Thyroid gland (tissue), 4 donors: ENCODE data around the gene ZGPAT. TPM values are rescaled to one million over a fixed set of nuclear protein-coding genes. Genes with fewer than 3 reads are reported as not detected.

Experiments used
- DNase-seq, 2 donors: peaks; one replicate each; pipeline ENCODE4 v3.0.0-alpha.2; 2019
- H3K27ac ChIP-seq, 3 donors: fragments of 200-600 bp; sonication (generic); 1 replicate in 2 of 3; 2 replicates in 1 of 3; pipeline ENCODE4 v1.5.1; 2016 to 2019; ENCODE audit warnings: mild to moderate bottlenecking in 1 of 3, moderate library complexity in 1 of 3
- H3K27me3 ChIP-seq: fragments of 200-600 bp; sonication (generic); one replicate; pipeline ENCODE4 v1.5.1; 2019
- H3K36me3 ChIP-seq, 2 donors: fragments of 200-600 bp; sonication (generic); one replicate each; pipeline ENCODE4 v1.5.1; 2016 to 2019
- H3K4me1 ChIP-seq, 2 donors: fragments of 200-600 bp; sonication (generic); one replicate each; pipeline ENCODE4 v1.5.1; 2017 to 2019
- H3K4me3 ChIP-seq, 3 donors: fragments of 200-600 bp; sonication (generic); replicated peaks in 1 of 3; 1 replicate in 2 of 3; 2 replicates in 1 of 3; pipeline ENCODE4 v1.5.1; 2016; ENCODE audit warnings: mild to moderate bottlenecking in 1 of 3
- H3K9me3 ChIP-seq: fragments of 200-600 bp; sonication (generic); one replicate; pipeline ENCODE4 v1.5.1; 2017
- CTCF ChIP-seq, 6 experiments: fragments of 200-600 bp in 3 of 6; fragments of 450-650 bp in 3 of 6; sonication (generic) in 3 of 6; IDR thresholded peaks; one replicate each; pipeline ENCODE4 v1.5.1; 2016 to 2019; ENCODE audit warnings: antibody characterized with exemption in 6 of 6, mild to moderate bottlenecking in 2 of 6, inconsistent platforms in 1 of 6, moderate library complexity in 1 of 6
- POLR2A ChIP-seq, 2 donors: fragments of 450-650 bp; IDR thresholded peaks; one replicate each; pipeline ENCODE4 v1.6.1; 2017; ENCODE audit warnings: antibody characterized with exemption in 2 of 2, mild to moderate bottlenecking in 2 of 2, moderate library complexity in 1 of 2
- WGBS, 2 donors: methylation state at CpG; one replicate each; pipeline ENCODE4 v1.1.5; 2017; 5-methylcytosine and 5-hydroxymethylcytosine counted together
- intact Hi-C: fragments of 100-400 bp; cut with DNase I; formaldehyde crosslinking; loops from one replicate; pipeline ENCODE4 v1.15.1; 2023
- total RNA-seq, 4 donors: library from RNA; depleted of rRNA; stranded (reverse); fragments of >200 nt; gene quantifications; one replicate each; pipeline ENCODE4 v1.2.3, GENCODE V29; 2016

The ZGPAT gene
- total RNA-seq, 4 donors from 2014 or later = 27.7 to 36.3 (median 30.0) TPM

- Histone ChIP-seq H3K4me3 (no peak overlapping the region), H3K36me3 (peaks cover 8 to 9% of the 10 kb centered on the region in 2 donors), H3K4me1 (peaks cover 4 to 24% of the 10 kb centered on the region in 2 donors), H3K9me3 (no peaks in the 10 kb centered on the region), H3K27me3 (no peaks in the 10 kb centered on the region), H3K27ac (no peak overlapping the region)
- 77 to 97% methylated on average over 13 of the region's 24 CpGs for WGBS, 2 donors
- intact Hi-C loops = no loop called here
- DNase-seq = no peak
- TF ChIP-seq CTCF (IDR thresholded peaks at IDR 0.05) = no peak
- TF ChIP-seq POLR2A (IDR thresholded peaks at IDR 0.05) = no peak
Observed at GRCh38 chr20:63690898-63691710, 16.7 kb upstream of the ZGPAT start.

DNA sequence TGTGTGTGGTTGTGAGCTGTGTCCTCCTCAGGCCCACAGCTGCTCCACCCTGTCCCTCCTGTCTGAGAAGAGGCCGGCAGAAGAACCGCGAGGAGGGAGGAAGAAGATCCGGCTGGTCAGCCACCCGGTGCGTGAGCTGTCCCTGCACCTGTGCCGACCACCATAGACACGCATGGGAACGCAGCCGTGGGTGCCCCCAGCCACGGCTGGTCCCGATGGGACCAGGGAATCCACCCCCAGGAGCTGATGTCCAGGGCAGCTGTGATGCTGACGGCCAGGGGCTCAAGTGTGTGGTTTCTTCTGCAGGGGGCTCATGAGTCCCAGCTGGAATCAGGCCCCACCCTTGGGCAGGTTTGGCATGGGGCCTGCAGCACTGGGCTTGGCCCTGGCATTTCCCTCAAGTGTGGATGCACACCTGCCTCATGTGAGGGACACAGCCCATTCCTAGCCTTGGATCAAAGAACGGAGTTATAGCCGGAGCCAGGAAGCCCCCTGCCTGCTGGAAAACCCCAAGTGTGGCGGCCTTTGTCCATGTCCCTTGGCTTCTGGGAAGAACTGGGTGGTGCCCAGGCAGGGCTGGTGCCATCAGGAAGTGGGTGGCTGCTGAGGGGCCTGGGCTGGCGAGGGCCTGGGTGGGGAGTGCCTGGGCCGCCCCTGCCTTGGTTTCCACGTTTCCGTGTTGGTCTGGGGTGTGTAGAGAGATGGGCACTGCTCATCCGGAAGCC is 16.0 kb upstream of the ZGPAT start:
- Histone ChIP-seq H3K4me3 (no peak overlapping the region), H3K27ac (no peak overlapping the region), H3K27me3 (no peaks in the 10 kb centered on the region), H3K9me3 (no peaks in the 10 kb centered on the region), H3K36me3 (peaks cover 8 to 9% of the 10 kb centered on the region in 2 donors), H3K4me1 (peaks cover 10 to 19% of the 10 kb centered on the region in 2 donors)
- intact Hi-C loops = no loop called here
- no peak for DNase-seq
- TF ChIP-seq POLR2A (IDR thresholded peaks at IDR 0.05) = no peak
- no peak for TF ChIP-seq CTCF (IDR thresholded peaks at IDR 0.05)
- 86 to 90% methylated on average over 8 to 13 of the region's 21 CpGs for WGBS, 2 donors

GRCh38 chr20:63692436-63693082 is 15.3 kb upstream of the ZGPAT start:
- intact Hi-C loops = no loop called here
- WGBS, 2 donors = 78 to 79% methylated on average over 14 to 19 of the region's 20 CpGs
- Histone ChIP-seq H3K27me3 (no peaks in the 10 kb centered on the region), H3K4me1 (peaks cover 11 to 17% of the 10 kb centered on the region in 2 donors), H3K27ac (peak overlapping the region in 1 of 3 donors; percentile 18), H3K4me3 (no peak overlapping the region), H3K36me3 (peaks cover 8 to 9% of the 10 kb centered on the region in 2 donors), H3K9me3 (no peaks in the 10 kb centered on the region)
- no peak for DNase-seq
- TF ChIP-seq CTCF (IDR thresholded peaks at IDR 0.05) = no peak
- TF ChIP-seq POLR2A (IDR thresholded peaks at IDR 0.05) = no peak

- intact Hi-C loops = no loop called here
- Histone ChIP-seq H3K4me3 (no peak overlapping the region), H3K9me3 (no peaks in the 10 kb centered on the region), H3K4me1 (peaks cover 11 to 13% of the 10 kb centered on the region in 2 donors), H3K27ac (no peak overlapping the region), H3K27me3 (no peaks in the 10 kb centered on the region), H3K36me3 (peaks cover 8 to 9% of the 10 kb centered on the region in 2 donors)
- 81 to 87% methylated on average over 3 to 10 of the region's 10 CpGs for WGBS, 2 donors
- no peak for DNase-seq
- no peak for TF ChIP-seq CTCF (IDR thresholded peaks at IDR 0.05)
- TF ChIP-seq POLR2A (IDR thresholded peaks at IDR 0.05) = no peak
Observed at GRCh38 chr20:63693083-63693732, 14.6 kb upstream of the ZGPAT start.
